ENCODE results near the gene LYRM1.
"Not testable (repeated sequence)": the region's sequence is repeated elsewhere in the genome, so short reads cannot be mapped to it uniquely, and the experiment has no call there.

DNA sequence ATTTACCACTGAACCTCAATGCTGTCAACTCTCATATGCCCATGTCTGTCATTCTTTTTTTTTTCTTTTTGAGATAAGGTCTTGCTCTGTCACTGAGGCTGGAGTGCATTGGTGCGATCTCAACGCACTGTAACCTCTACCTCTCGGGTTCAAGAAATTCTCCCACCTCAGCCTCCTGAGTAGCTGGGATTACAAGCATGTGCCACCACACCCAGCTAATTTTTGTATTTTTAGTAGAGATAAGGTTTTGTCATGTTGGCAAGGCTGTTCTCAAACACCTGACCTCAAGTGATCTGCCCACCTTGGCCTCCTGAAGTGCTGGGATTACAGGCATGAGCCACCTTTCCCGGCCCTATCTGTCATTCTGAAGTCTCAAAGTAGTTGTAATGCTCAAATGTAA is 72.6 kb downstream of the LYRM1 start:
- TF ChIP-seq POLR2A (IDR thresholded peaks at IDR 0.05), result not testable (repeated sequence)
- TF ChIP-seq, protein P1, sequence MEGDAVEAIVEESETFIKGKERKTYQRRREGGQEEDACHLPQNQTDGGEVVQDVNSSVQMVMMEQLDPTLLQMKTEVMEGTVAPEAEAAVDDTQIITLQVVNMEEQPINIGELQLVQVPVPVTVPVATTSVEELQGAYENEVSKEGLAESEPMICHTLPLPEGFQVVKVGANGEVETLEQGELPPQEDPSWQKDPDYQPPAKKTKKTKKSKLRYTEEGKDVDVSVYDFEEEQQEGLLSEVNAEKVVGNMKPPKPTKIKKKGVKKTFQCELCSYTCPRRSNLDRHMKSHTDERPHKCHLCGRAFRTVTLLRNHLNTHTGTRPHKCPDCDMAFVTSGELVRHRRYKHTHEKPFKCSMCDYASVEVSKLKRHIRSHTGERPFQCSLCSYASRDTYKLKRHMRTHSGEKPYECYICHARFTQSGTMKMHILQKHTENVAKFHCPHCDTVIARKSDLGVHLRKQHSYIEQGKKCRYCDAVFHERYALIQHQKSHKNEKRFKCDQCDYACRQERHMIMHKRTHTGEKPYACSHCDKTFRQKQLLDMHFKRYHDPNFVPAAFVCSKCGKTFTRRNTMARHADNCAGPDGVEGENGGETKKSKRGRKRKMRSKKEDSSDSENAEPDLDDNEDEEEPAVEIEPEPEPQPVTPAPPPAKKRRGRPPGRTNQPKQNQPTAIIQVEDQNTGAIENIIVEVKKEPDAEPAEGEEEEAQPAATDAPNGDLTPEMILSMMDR (IDR thresholded peaks at IDR 0.05), result not testable (repeated sequence)

All from lower leg skin (tissue), 3 donors.